C4-2B (cell line): ENCODE results near the gene CYP46A1.

Source experiments
- ZFX ChIP-seq: fragments of 450-650 bp; IDR thresholded peaks from 2 replicates; pipeline ENCODE4 v1.6.1; 2017
- TF ChIP-seq, protein P1 (sequence below): fragments of 450-650 bp; conservative IDR thresholded peaks from 2 replicates; pipeline ENCODE4 v1.5.1; 2017; ENCODE audit warnings: mild to moderate bottlenecking

DNA sequence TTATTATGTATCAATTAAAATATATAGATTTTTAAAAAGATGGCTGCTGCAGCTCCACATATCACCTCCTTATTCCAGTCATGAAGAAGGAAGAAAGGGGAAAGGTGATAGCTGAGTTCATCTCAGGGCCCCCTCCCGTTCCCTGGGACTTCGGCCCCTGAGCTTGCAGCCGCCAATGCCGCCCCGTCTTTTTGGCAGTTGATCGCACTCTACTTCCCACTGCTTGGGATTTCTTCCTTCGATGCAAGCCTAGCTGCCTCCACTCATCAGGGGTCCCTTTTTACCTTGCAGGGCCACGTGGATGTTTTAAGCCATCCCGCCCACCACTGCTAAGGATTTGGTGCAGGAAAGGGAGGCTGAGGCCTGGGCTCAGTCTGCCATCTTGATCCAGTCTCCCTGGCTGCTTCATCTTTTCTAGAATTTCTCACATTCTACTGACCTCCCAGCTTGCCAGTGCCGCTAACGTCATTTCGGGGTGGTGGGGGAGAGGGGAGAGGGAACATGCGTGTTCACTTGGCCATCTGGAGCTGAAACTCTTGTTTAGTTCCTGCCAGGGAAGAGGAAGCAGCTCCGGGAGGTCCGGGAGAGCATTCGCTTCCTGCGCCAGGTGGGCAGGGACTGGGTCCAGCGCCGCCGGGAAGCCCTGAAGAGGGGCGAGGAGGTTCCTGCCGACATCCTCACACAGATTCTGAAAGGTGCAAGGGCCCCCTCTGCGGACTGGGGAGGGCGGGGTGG is 31.3 kb downstream of the CYP46A1 start:
- TF ChIP-seq, protein P1, sequence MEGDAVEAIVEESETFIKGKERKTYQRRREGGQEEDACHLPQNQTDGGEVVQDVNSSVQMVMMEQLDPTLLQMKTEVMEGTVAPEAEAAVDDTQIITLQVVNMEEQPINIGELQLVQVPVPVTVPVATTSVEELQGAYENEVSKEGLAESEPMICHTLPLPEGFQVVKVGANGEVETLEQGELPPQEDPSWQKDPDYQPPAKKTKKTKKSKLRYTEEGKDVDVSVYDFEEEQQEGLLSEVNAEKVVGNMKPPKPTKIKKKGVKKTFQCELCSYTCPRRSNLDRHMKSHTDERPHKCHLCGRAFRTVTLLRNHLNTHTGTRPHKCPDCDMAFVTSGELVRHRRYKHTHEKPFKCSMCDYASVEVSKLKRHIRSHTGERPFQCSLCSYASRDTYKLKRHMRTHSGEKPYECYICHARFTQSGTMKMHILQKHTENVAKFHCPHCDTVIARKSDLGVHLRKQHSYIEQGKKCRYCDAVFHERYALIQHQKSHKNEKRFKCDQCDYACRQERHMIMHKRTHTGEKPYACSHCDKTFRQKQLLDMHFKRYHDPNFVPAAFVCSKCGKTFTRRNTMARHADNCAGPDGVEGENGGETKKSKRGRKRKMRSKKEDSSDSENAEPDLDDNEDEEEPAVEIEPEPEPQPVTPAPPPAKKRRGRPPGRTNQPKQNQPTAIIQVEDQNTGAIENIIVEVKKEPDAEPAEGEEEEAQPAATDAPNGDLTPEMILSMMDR: no peak
- TF ChIP-seq ZFX: no peak
